H4 (cell line): ENCODE data around the gene NXF3. TPM values are rescaled to one million over a fixed set of nuclear protein-coding genes. Genes with fewer than 3 reads are reported as not detected.
"Not testable (repeated sequence)": the region's sequence is repeated elsewhere in the genome, so short reads cannot be mapped to it uniquely, and the experiment has no call there.

Experiments
- DNase-seq: peaks from one replicate; pipeline ENCODE4 v3.0.0-alpha.2; 2015; ENCODE audit warnings: low spot score
- total RNA-seq: library from RNA; depleted of rRNA; stranded (reverse); fragments of >200 nt; shearing (Covaris generic); gene quantifications from 2 replicates; pipeline ENCODE4 v1.2.3, GENCODE V29; 2014; rRNA removed

The NXF3 gene
- total RNA-seq, 1 experiment from 2014 or later, result 0.10 TPM

DNA sequence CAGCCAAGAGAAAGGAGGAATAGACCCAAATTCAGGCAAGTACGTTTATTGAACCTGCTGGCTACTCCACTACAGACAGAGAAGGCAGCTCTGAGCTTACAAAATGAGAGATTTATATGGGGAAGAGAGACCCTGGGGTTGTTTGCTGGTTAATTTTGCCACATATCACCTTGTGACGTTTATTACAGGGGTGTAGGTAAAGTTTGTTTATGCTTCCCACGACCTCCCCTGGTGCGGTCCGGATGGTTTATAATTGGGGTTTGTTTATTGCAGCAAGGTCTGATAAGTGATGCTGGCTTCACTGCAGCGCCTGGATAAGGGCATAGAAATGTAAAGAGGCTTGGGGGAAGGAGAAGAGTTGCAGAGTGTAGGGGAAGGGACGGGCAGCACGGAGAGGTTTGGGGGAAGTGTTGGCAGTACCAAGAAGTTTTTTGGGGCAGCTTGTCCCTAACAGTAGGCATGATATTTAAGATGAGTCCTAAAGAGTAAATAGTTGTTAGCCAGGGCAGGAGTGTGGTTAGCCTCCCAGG is 41.6 kb downstream of the NXF3 start:
- no peak for DNase-seq

DNA sequence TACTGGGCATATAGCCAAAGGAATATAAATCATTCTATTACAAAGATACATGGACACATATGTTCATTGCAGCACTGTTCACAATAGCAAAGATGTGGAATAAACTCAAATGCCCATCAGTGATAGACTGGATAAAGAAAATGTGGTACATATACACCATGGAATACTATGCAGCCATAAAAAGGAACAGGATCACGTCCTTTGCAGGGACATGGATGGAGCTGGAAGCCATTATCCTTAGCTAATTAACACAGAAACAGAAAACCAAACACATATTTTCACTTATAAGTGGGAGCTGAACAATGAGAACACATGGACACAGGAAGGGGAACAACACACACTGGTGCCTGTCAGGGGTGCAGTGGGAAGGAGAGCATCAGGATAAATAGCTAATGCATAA is 59.6 kb downstream of the NXF3 start:
- DNase-seq, result not testable (repeated sequence)

Other genes starting within 250 kb of the NXF3 start
- gene RAB40AL, start 155.9 kb downstream of the NXF3 start, total RNA-seq, result not detected in 2 replicates
- gene BEX1, start 29.0 kb downstream of the NXF3 start, total RNA-seq, result 53.5 and 61.2 TPM in 2 replicates
- gene BEX4, start 122.0 kb upstream of the NXF3 start, total RNA-seq, result 0.27 and 0.68 TPM in 2 replicates
- gene TCEAL8, start 162.0 kb upstream of the NXF3 start, total RNA-seq, result 186 and 188 TPM in 2 replicates
- not detected in 2 replicates for gene TCEAL5, start 183.6 kb upstream of the NXF3 start, total RNA-seq
- gene BEX2, start 217.8 kb upstream of the NXF3 start, total RNA-seq, result 17.6 and 19.2 TPM in 2 replicates
- 8.7 and 13.1 TPM in 2 replicates for gene TCEAL7, start 237.1 kb upstream of the NXF3 start, total RNA-seq